Upper lobe of left lung (tissue), 4 donors: ENCODE data around the gene CDPF1.

Source experiments
- EP300 ChIP-seq, 4 donors: sonication (generic); formaldehyde crosslinking; IDR thresholded peaks; one replicate each; pipeline ENCODE4 v1.5.1; 2017; ENCODE audit warnings: antibody characterized with exemption in 4 of 4, control low read depth in 2 of 4
- TF ChIP-seq, protein P1 (sequence below), 6 experiments: fragments of 450-650 bp in 4 of 6; fragments of 200-600 bp in 2 of 6; sonication (generic) in 2 of 6; IDR thresholded peaks; one replicate each; pipeline ENCODE4 v1.5.1; 2016 to 2019; ENCODE audit warnings: antibody characterized with exemption in 6 of 6

DNA sequence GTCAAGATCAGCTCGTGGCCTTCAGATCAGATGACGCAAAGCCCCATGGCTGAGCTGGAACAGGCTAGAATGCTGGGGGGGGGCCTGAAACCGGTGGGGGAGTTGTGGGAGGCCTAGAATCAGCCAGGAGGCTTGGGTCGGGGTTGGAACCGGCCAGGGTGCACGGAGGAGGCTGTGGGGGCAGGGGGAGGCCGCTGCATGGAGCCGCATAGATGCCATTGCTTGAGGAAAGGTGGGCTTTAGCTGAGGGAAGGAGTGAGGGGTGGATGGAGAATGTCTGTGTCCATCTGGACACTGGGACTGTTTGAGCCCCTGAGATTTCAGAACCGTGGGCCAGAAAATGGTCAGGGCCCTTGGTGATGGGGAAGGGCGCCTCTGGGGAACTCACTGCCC lies 25.2 kb downstream of the CDPF1 start:
- TF ChIP-seq, protein P1, sequence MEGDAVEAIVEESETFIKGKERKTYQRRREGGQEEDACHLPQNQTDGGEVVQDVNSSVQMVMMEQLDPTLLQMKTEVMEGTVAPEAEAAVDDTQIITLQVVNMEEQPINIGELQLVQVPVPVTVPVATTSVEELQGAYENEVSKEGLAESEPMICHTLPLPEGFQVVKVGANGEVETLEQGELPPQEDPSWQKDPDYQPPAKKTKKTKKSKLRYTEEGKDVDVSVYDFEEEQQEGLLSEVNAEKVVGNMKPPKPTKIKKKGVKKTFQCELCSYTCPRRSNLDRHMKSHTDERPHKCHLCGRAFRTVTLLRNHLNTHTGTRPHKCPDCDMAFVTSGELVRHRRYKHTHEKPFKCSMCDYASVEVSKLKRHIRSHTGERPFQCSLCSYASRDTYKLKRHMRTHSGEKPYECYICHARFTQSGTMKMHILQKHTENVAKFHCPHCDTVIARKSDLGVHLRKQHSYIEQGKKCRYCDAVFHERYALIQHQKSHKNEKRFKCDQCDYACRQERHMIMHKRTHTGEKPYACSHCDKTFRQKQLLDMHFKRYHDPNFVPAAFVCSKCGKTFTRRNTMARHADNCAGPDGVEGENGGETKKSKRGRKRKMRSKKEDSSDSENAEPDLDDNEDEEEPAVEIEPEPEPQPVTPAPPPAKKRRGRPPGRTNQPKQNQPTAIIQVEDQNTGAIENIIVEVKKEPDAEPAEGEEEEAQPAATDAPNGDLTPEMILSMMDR (IDR thresholded peaks at IDR 0.05): no peak
- TF ChIP-seq EP300 (IDR thresholded peaks at IDR 0.05): no peak
